Liver (tissue), 9 donors: ENCODE results near the gene BANP. TPM values are rescaled to one million over a fixed set of nuclear protein-coding genes. Genes with fewer than 3 reads are reported as not detected.

ENCODE experiments used
- DNase-seq: peaks from one replicate; pipeline ENCODE4 v3.0.0-alpha.2; 2017; ENCODE audit warnings: low spot score
- H3K27ac ChIP-seq, 2 donors: one replicate each; pipeline ENCODE4 v1.7.0; 2013; ENCODE audit warnings: inconsistent platforms in 2 of 2, low read length in 2 of 2, control low read depth in 1 of 2, low read depth in 1 of 2, mild to moderate bottlenecking in 1 of 2
- H3K27me3 ChIP-seq, 4 donors: one replicate each; pipeline versions ENCODE4 v1.6.1 to v1.7.0; 2013; ENCODE audit warnings: low read length in 3 of 4, inconsistent platforms in 1 of 4, mild to moderate bottlenecking in 1 of 4, moderate library complexity in 1 of 4; ENCODE audit not compliant: control insufficient read depth in 4 of 4, insufficient read depth in 4 of 4
- H3K36me3 ChIP-seq, 4 donors: one replicate each; pipeline versions ENCODE4 v1.6.1 to v1.7.0; 2013; ENCODE audit warnings: low read length in 3 of 4, mild to moderate bottlenecking in 3 of 4, low read depth in 1 of 4, moderate library complexity in 1 of 4; ENCODE audit not compliant: control insufficient read depth in 4 of 4, insufficient read depth in 3 of 4
- H3K4me1 ChIP-seq, 4 donors: one replicate each; pipeline versions ENCODE4 v1.6.1 to v1.7.0; 2013; ENCODE audit warnings: low read length in 3 of 4, mild to moderate bottlenecking in 3 of 4, moderate library complexity in 1 of 4; ENCODE audit not compliant: control insufficient read depth in 4 of 4, insufficient read depth in 4 of 4
- H3K4me3 ChIP-seq, 3 donors: one replicate each; pipeline versions ENCODE4 v1.6.1 to v1.7.0; 2013; ENCODE audit warnings: low read length in 3 of 3, control low read depth in 1 of 3, low read depth in 1 of 3, mild to moderate bottlenecking in 1 of 3
- H3K9ac ChIP-seq, 2 donors: one replicate each; pipeline ENCODE4 v1.7.0; 2013; ENCODE audit warnings: low read length in 2 of 2, mild to moderate bottlenecking in 2 of 2, moderate library complexity in 2 of 2, control low read depth in 1 of 2, low read depth in 1 of 2
- H3K9me3 ChIP-seq, 4 donors: one replicate each; pipeline versions ENCODE4 v1.6.1 to v1.7.0; 2013; ENCODE audit warnings: low read length in 3 of 4; ENCODE audit not compliant: control insufficient read depth in 4 of 4
- EGR1 ChIP-seq, 2 donors: IDR thresholded peaks; 2 replicates each; pipeline ENCODE4 v1.6.1; 2016 to 2018; ENCODE audit warnings: antibody characterized with exemption in 2 of 2, low read depth in 2 of 2
- FOXA1 ChIP-seq: IDR thresholded peaks from 2 replicates; pipeline ENCODE4 v1.6.1; 2016; ENCODE audit warnings: antibody characterized with exemption
- FOXA2 ChIP-seq: IDR thresholded peaks from 2 replicates; pipeline ENCODE4 v1.6.1; 2016; ENCODE audit warnings: antibody characterized with exemption
- HNF4A ChIP-seq, 2 donors: conservative IDR thresholded peaks; 2 replicates each; pipeline ENCODE4 v1.6.1; 2016; ENCODE audit warnings: antibody characterized with exemption in 2 of 2, mild to moderate bottlenecking in 2 of 2
- HNF4G ChIP-seq: IDR thresholded peaks from 2 replicates; pipeline ENCODE4 v1.6.1; 2016; ENCODE audit warnings: antibody characterized with exemption
- JUND ChIP-seq, 2 donors: IDR thresholded peaks; 2 replicates each; pipeline ENCODE4 v1.6.1; 2016; ENCODE audit warnings: antibody characterized with exemption in 2 of 2
- NR2F2 ChIP-seq: IDR thresholded peaks from 2 replicates; pipeline ENCODE4 v1.6.1; 2016; ENCODE audit warnings: antibody characterized with exemption
- RAD21 ChIP-seq, 2 donors: IDR thresholded peaks; 2 replicates each; pipeline ENCODE4 v1.6.1; 2016; ENCODE audit warnings: antibody characterized with exemption in 2 of 2, mild to moderate bottlenecking in 2 of 2
- SP1 ChIP-seq: IDR thresholded peaks from 2 replicates; pipeline ENCODE4 v1.6.1; 2018; ENCODE audit warnings: antibody characterized with exemption, mild to moderate bottlenecking
- TAF1 ChIP-seq: conservative IDR thresholded peaks from 2 replicates; pipeline ENCODE4 v1.6.1; 2016; ENCODE audit warnings: antibody characterized with exemption, mild to moderate bottlenecking
- YY1 ChIP-seq: IDR thresholded peaks from 2 replicates; pipeline ENCODE4 v1.6.1; 2016; ENCODE audit warnings: antibody characterized with exemption, mild to moderate bottlenecking
- WGBS: extraction: QIAGEN DNeasy Blood & Tissue Kit; methylation state at CpG from one replicate; pipeline ENCODE4 v1.1.7; 2013; 5-methylcytosine and 5-hydroxymethylcytosine counted together
- polyA plus RNA-seq, 2 donors: library from polyadenylated mRNA; stranded (reverse) in 1 of 2; unstranded in 1 of 2; fragments of 200-250 nt in 1 of 2; fragments of >200 nt in 1 of 2; fragmentation: Nextera tagmentation in 1 of 2; extraction: Ambion mirVana in 1 of 2; gene quantifications; one replicate each; pipeline versions ENCODE4 v1.2.1 to v1.2.3, GENCODE V29; 2013 to 2015
- total RNA-seq, 2 donors: library from RNA; depleted of rRNA; stranded (reverse); fragments of >200 nt; gene quantifications; one replicate each; pipeline ENCODE4 v1.2.3, GENCODE V29; 2014
- TF ChIP-seq, protein P1 (sequence below): IDR thresholded peaks from 2 replicates; pipeline ENCODE4 v1.6.1; 2016; ENCODE audit warnings: antibody characterized with exemption
- TF ChIP-seq, protein P2 (sequence below): IDR thresholded peaks from 2 replicates; pipeline ENCODE4 v1.6.1; 2016; ENCODE audit warnings: antibody characterized with exemption
- TF ChIP-seq, protein P3 (sequence below): IDR thresholded peaks from 2 replicates; pipeline ENCODE4 v1.6.1; 2016; ENCODE audit warnings: antibody characterized with exemption, mild to moderate bottlenecking
- TF ChIP-seq, protein P4 (sequence below): IDR thresholded peaks from 2 replicates; pipeline ENCODE4 v1.6.1; 2016; ENCODE audit warnings: antibody characterized with exemption
- donor health status: healthy.
- donor health status: healthy.
- donor health status: healthy.
- donor health status: healthy.
- donor health status: healthy.

The BANP gene
- total and polyA plus RNA-seq, 4 donors = 4.9 to 20.7 (median 13.7) TPM

DNA sequence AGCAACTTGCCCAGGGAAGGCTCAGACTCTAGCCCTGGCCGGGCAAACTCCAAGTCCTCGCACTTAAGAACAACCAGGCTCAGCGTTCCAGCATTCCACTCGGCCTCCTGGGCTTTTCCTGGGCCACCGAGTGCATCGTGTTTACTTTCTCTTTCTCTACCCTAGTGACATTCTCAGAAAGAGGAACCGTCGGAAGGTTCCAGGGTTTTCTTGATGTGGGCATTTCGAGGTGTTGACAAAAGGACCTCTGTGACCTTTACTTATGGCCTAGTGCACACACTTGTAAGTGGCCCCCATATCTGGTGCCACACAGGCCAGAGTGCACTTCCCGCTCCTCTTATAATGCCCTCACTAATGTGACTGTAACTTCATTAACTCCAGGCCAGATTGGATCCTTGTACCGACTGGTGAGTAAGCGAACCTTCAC is 3.1 kb upstream of the BANP start (continued):
- TF ChIP-seq, protein P1, sequence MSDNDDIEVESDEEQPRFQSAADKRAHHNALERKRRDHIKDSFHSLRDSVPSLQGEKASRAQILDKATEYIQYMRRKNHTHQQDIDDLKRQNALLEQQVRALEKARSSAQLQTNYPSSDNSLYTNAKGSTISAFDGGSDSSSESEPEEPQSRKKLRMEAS = no peak
- TF ChIP-seq HNF4A (conservative IDR thresholded peaks at IDR 0.05) (peak in 1 of 2 donors; percentile 21), NR2F2 (no peak), SP1 (peak; percentile 45), EGR1 (IDR thresholded peaks at IDR 0.05; ENCODE audit: low read depth in 2 of 2) (no peak), YY1 (no peak), RAD21 (IDR thresholded peaks at IDR 0.05) (no peak), FOXA2 (no peak)
- TF ChIP-seq, protein P2, sequence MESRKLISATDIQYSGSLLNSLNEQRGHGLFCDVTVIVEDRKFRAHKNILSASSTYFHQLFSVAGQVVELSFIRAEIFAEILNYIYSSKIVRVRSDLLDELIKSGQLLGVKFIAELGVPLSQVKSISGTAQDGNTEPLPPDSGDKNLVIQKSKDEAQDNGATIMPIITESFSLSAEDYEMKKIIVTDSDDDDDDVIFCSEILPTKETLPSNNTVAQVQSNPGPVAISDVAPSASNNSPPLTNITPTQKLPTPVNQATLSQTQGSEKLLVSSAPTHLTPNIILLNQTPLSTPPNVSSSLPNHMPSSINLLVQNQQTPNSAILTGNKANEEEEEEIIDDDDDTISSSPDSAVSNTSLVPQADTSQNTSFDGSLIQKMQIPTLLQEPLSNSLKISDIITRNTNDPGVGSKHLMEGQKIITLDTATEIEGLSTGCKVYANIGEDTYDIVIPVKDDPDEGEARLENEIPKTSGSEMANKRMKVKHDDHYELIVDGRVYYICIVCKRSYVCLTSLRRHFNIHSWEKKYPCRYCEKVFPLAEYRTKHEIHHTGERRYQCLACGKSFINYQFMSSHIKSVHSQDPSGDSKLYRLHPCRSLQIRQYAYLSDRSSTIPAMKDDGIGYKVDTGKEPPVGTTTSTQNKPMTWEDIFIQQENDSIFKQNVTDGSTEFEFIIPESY = no peak

DNA sequence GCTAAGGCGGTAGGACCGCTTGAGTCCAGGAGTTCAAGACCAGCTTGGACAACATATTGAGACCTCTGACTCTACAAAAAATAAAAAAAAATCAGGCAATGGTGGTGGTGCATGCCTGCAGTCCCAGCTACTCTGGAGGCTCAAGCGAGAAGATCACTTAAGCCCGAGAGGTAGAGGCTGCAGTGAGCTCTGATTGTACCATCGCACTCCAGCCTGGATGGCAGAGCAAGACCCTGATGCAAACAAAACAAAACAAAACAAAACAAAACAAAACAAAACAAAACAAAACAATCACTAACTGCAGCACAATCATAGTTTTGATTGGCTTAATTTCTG is 2.5 kb upstream of the BANP start:
- no peaks in the 10 kb centered on the region for H3K36me3 ChIP-seq
- no peak overlapping the region for H3K4me3 ChIP-seq
- H3K4me1 ChIP-seq = peaks cover 0 to 28% (median 20%) of the 10 kb centered on the region in 4 donors
- DNase-seq = no peak
- TF ChIP-seq FOXA1 = no peak
- no peak for TF ChIP-seq SP1
- TF ChIP-seq, protein P3, sequence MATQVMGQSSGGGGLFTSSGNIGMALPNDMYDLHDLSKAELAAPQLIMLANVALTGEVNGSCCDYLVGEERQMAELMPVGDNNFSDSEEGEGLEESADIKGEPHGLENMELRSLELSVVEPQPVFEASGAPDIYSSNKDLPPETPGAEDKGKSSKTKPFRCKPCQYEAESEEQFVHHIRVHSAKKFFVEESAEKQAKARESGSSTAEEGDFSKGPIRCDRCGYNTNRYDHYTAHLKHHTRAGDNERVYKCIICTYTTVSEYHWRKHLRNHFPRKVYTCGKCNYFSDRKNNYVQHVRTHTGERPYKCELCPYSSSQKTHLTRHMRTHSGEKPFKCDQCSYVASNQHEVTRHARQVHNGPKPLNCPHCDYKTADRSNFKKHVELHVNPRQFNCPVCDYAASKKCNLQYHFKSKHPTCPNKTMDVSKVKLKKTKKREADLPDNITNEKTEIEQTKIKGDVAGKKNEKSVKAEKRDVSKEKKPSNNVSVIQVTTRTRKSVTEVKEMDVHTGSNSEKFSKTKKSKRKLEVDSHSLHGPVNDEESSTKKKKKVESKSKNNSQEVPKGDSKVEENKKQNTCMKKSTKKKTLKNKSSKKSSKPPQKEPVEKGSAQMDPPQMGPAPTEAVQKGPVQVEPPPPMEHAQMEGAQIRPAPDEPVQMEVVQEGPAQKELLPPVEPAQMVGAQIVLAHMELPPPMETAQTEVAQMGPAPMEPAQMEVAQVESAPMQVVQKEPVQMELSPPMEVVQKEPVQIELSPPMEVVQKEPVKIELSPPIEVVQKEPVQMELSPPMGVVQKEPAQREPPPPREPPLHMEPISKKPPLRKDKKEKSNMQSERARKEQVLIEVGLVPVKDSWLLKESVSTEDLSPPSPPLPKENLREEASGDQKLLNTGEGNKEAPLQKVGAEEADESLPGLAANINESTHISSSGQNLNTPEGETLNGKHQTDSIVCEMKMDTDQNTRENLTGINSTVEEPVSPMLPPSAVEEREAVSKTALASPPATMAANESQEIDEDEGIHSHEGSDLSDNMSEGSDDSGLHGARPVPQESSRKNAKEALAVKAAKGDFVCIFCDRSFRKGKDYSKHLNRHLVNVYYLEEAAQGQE = no peak
- TF ChIP-seq TAF1 = no peak
- no peak for TF ChIP-seq HNF4G
- TF ChIP-seq, protein P4, sequence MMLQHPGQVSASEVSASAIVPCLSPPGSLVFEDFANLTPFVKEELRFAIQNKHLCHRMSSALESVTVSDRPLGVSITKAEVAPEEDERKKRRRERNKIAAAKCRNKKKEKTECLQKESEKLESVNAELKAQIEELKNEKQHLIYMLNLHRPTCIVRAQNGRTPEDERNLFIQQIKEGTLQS = no peak
- TF ChIP-seq, protein P1 = no peak
- TF ChIP-seq JUND (IDR thresholded peaks at IDR 0.05) = no peak
- no peak for TF ChIP-seq RAD21 (IDR thresholded peaks at IDR 0.05)
- TF ChIP-seq YY1 = no peak
- TF ChIP-seq FOXA2 = no peak
- TF ChIP-seq, protein P2 = no peak
- H3K27ac ChIP-seq = peak overlapping the region; percentile 97 to 99
- H3K27me3 ChIP-seq = no peaks in the 10 kb centered on the region
- H3K9me3 ChIP-seq = no peaks in the 10 kb centered on the region
- no peak overlapping the region for H3K9ac ChIP-seq
- WGBS = 82% methylated on average over 5 of the region's 5 CpGs
